ENCODE results near the gene ALPK3. TPM values are rescaled to one million over a fixed set of nuclear protein-coding genes. Genes with fewer than 3 reads are reported as not detected.

Gene ALPK3
- total and polyA plus RNA-seq, 2 donors, result 4.3 to 7.2 TPM

DNA sequence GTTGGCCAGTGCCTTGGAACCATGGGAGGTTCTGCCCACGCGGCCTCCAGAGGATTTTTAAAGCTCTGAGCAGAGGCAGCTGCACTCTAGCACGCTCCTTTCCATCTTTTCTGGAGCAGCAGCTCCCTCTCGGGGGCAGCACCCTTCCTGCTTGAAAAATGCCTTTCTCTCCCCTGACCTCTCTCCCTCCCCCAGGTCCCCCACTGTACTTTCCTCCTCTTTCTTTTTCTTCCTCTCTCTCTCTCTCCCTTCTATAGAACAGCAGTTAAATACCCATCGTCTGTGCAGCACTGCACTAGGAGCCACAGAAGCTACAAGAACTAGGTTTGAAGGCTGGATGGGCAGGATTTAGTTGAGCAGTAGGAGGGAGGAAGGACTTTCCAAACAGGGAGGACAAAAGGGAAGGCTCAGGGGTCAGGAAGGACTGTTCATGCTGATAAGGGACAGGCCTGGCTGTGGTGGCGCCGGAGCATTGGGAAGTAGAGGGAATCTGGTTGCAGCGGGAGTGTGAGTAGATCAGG lies 4.4 kb downstream of the ALPK3 start:
- Histone ChIP-seq H3K4me3 (ENCODE audit: low read depth, low read length) (no peak overlapping the region), H3K4me1 (ENCODE audit: insufficient read depth) (no peaks in the 10 kb centered on the region), H3K27ac (ENCODE audit: low read depth) (no peak overlapping the region), H3K36me3 (ENCODE audit: insufficient read depth) (no peaks in the 10 kb centered on the region)
- DNase-seq (ENCODE audit: extremely low spot score), result no peak
- WGBS, result 63% methylated on average over 8 of the region's 8 CpGs

GRCh38 chr15:84822653-84823281 lies 5.6 kb downstream of the ALPK3 start:
- H3K4me3 ChIP-seq (ENCODE audit: low read depth, low read length), result no peak overlapping the region
- no peaks in the 10 kb centered on the region for H3K4me1 ChIP-seq (ENCODE audit: insufficient read depth)
- no peak overlapping the region for H3K27ac ChIP-seq (ENCODE audit: low read depth)
- 57% methylated on average over 4 of the region's 4 CpGs for WGBS
- no peaks in the 10 kb centered on the region for H3K36me3 ChIP-seq (ENCODE audit: insufficient read depth)
- DNase-seq (ENCODE audit: extremely low spot score), result no peak

DNA sequence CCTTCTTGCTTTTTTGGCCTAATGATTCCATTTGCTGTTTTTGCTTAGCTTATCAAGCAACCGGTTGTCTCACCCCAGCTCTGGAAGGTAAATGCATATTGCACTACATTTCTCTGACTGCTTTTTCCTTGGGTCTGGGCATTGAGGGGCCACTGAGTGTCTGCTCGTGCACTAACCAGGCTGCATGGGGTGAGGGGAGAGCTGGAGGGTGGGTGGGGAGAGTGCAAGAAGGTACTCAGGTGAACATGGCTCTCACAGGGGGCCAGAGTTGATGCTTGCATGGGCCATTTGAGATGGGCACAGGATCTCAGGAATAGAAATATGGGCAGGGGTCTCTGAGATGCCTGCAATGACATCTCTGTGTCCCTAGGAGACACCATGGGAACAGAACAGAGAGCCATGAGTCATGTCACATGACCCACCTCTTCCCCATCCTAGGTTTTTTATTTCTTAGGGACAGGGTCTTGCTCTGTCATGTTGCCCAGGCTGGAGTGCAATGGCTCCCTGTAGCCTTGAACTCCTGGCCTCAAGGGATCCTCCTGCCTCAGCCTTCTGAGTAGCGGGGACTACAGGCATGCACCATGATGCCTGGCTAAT lies 6.2 kb downstream of the ALPK3 start:
- WGBS, result 77% methylated on average over 3 of the region's 3 CpGs
- Histone ChIP-seq H3K4me1 (ENCODE audit: insufficient read depth) (no peaks in the 10 kb centered on the region), H3K36me3 (ENCODE audit: insufficient read depth) (no peaks in the 10 kb centered on the region), H3K4me3 (ENCODE audit: low read depth, low read length) (no peak overlapping the region), H3K27ac (ENCODE audit: low read depth) (no peak overlapping the region)
- no peak for DNase-seq (ENCODE audit: extremely low spot score)

DNA sequence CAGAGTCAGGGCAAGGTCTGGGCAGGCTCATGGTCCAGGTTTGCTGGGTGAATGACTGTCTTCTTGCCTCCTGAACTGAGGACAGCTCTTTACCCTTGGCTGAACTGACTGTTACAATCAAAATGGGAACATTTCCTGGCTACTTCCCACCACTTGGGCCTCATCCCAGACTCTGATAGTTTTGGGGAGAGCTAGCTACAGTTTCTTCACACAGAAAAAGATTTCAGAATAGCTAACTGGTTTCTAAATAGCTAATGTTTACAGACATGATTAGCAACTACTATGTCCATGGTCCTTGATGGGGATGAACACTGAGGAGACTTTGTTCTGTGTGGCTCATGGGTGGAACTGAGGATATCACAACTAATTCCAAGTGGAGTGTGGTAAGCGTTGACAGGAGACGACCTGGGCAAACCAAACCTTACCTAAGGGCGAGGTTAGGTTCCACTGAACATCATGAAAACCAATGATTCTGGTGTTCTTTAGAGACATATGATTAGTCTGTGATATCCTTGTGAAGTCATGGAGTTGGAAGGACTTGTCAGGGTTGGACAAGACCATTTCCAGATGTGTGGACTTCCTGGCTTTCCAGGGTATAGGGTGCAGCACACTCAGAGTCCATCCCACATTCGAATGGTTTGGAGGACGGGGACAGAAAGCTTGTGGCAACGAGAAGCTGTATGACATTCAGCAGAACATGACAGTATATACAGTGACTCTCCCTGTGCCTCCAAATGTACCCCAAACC lies 7.3 kb downstream of the ALPK3 start:
- 81% methylated on average over 6 of the region's 6 CpGs for WGBS
- Histone ChIP-seq H3K36me3 (ENCODE audit: insufficient read depth) (no peaks in the 10 kb centered on the region), H3K4me3 (ENCODE audit: low read depth, low read length) (no peak overlapping the region), H3K4me1 (ENCODE audit: insufficient read depth) (no peaks in the 10 kb centered on the region), H3K27ac (ENCODE audit: low read depth) (no peak overlapping the region)
- DNase-seq (ENCODE audit: extremely low spot score), result peak; percentile 73

DNA sequence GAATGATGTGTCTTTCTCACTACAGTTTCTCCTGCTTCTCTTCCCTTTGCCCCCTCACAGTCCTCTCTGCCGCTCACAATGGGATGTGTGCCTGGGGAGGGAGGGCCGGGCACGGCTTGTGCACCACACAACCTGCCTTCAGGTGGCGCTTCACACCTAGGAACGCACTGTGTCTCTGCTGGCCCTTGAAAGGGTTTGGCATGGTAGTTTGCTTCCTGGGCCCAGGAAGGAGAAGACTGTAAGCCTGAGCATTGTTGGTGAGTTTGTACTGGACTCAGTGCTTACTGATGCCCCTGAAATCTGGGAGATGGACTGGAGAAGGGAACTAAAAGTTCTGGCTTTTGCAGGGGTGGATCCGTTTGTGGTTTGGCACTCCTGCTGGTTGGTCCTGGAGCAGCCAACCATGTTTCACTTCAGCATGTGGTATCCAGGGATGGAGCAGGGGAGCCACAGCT lies 9.2 kb downstream of the ALPK3 start:
- Histone ChIP-seq H3K36me3 (ENCODE audit: insufficient read depth) (no peaks in the 10 kb centered on the region), H3K4me3 (ENCODE audit: low read depth, low read length) (no peak overlapping the region), H3K27ac (ENCODE audit: low read depth) (no peak overlapping the region), H3K4me1 (ENCODE audit: insufficient read depth) (no peaks in the 10 kb centered on the region)
- WGBS, result 75% methylated on average over 6 of the region's 6 CpGs
- DNase-seq (ENCODE audit: extremely low spot score), result no peak

DNA sequence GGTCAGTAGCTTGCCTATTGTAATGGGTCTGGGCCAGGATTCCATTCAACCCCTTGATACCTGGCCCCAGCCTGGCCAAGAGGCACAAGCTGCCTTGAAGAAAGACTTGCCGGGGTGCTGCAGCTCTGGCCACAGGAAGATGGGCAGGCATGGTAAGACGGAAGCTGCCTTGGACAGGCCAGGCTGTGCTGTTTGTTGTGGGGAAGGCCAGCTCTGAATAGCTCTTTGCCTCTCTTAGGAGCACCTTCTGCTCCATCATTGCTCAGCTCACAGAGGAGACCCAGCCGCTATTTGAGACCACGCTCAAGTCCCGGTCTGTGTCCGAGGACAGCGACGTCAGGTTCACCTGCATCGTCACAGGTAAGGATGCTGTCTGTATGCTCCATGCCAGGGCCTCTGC lies 10.1 kb downstream of the ALPK3 start:
- Histone ChIP-seq H3K4me3 (ENCODE audit: low read depth, low read length) (no peak overlapping the region), H3K27ac (ENCODE audit: low read depth) (no peak overlapping the region), H3K4me1 (ENCODE audit: insufficient read depth) (no peaks in the 10 kb centered on the region), H3K36me3 (ENCODE audit: insufficient read depth) (no peaks in the 10 kb centered on the region)
- no peak for DNase-seq (ENCODE audit: extremely low spot score)
- 98% methylated on average over 9 of the region's 9 CpGs for WGBS

- 55% methylated on average over 14 of the region's 14 CpGs for WGBS
- H3K4me1 ChIP-seq (ENCODE audit: insufficient read depth), result no peaks in the 10 kb centered on the region
- no peak for DNase-seq (ENCODE audit: extremely low spot score)
- no peaks in the 10 kb centered on the region for H3K36me3 ChIP-seq (ENCODE audit: insufficient read depth)
- no peak overlapping the region for H3K27ac ChIP-seq (ENCODE audit: low read depth)
- H3K4me3 ChIP-seq (ENCODE audit: low read depth, low read length), result no peak overlapping the region
These were observed 11.1 kb downstream of the ALPK3 start for GRCh38 chr15:84828086-84828908.

DNA sequence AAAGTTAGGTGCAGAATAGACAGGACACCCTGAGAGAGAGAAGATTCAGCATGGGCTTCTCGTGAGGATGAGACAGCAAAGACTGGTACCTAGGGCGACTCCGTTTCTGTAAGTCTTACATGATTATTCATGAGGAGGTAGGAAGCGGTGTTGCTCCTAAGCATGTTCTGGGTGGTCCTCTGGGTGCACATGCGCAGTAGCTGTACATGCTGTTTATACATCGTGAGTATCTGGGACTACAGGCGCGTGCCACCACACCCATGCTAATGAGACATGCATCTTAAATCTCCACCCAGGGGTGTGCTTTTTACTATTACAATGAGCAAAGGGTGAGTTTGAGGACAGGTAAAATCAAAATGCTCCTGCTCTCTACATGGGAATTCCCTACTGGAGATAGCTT lies 12.3 kb downstream of the ALPK3 start:
- 93% methylated on average over 8 of the region's 8 CpGs for WGBS
- Histone ChIP-seq H3K36me3 (ENCODE audit: insufficient read depth) (no peaks in the 10 kb centered on the region), H3K4me3 (ENCODE audit: low read depth, low read length) (no peak overlapping the region), H3K4me1 (ENCODE audit: insufficient read depth) (no peaks in the 10 kb centered on the region), H3K27ac (ENCODE audit: low read depth) (no peak overlapping the region)
- DNase-seq (ENCODE audit: extremely low spot score), result no peak

DNA sequence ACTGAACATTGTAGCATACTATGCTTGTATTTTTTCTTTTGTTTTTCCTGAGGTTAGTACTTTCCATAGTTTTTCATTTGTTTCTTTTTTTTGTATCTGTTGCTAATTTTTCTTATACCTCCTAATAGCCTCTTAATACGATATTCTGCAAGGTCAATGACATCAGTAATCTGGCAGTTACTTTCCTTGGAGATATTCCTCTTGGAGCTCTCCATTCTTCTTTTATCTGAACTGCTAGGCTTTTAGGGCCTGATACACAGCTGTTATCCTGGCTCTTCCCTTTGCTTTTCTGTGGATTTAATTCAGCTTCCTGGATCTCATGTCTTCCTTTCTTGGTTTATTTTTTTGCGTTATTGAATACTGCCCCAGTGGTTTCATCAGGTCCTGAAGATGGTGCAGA lies 12.9 kb downstream of the ALPK3 start:
- no peak overlapping the region for H3K27ac ChIP-seq (ENCODE audit: low read depth)
- no peaks in the 10 kb centered on the region for H3K36me3 ChIP-seq (ENCODE audit: insufficient read depth)
- 49% methylated on average over 2 of the region's 2 CpGs for WGBS
- H3K4me3 ChIP-seq (ENCODE audit: low read depth, low read length), result no peak overlapping the region
- no peaks in the 10 kb centered on the region for H3K4me1 ChIP-seq (ENCODE audit: insufficient read depth)
- DNase-seq (ENCODE audit: extremely low spot score), result no peak

DNA sequence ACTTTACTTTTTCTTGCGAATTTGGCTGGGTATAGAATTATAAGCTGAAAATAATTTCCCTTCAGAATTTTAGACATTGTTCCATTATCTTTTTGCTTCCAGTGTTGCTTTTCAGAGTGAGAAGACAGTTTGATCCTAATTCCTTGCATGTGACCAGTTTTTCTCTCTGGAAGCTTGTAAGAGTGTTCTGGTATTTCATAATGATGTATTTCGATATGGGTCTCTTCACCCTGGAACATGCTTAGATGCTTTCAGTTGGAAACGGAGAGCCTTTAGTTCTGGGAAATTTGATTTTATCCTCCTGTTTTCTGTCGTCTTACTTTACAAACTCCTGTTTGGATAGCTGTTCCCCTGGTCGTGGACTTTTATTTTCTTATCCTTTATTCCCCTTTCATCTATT lies 13.9 kb downstream of the ALPK3 start:
- Histone ChIP-seq H3K27ac (ENCODE audit: low read depth) (no peak overlapping the region), H3K4me1 (ENCODE audit: insufficient read depth) (no peaks in the 10 kb centered on the region)
- WGBS, result 76% methylated on average over 5 of the region's 5 CpGs

GRCh38 chr15:84831613-84832012 lies 14.5 kb downstream of the ALPK3 start:
- Histone ChIP-seq H3K4me3 (ENCODE audit: low read depth, low read length) (no peak overlapping the region), H3K27ac (ENCODE audit: low read depth) (no peak overlapping the region), H3K36me3 (ENCODE audit: insufficient read depth) (no peaks in the 10 kb centered on the region), H3K4me1 (ENCODE audit: insufficient read depth) (no peaks in the 10 kb centered on the region)
- DNase-seq (ENCODE audit: extremely low spot score), result no peak
- 69% methylated on average over 2 of the region's 2 CpGs for WGBS

More for the DNA sequence above, 13.9 kb downstream of the ALPK3 start:
- no peak for DNase-seq (ENCODE audit: extremely low spot score)
- Histone ChIP-seq H3K4me3 (ENCODE audit: low read depth, low read length) (no peak overlapping the region), H3K36me3 (ENCODE audit: insufficient read depth) (no peaks in the 10 kb centered on the region)

DNA sequence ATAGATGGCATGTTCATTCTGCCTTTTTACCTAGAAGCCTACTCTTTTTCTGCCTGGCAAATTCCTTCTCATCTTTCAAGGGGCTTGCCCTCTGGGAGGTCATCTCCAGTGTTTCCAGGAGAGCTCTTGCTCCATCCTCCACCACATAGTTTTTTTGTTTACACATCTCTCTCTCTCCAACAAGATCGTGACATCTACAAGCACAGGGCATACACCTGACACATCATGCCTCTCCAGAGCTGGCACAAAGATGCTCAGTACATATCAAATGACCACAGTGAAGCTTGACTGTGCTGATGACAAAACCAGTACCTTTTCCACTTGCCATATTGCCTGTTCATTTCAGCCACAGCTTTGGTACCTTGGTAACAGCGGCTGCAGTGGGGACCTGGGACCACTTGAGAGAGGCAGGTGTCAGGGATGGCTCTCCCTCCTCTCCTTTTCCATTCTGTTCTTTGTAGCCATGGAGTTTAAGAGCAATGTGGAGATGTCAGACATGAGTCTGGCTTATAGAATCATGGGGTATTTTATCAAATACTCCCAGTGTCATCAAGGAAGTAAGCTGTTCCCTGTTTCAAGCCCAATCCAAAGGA lies 15.4 kb downstream of the ALPK3 start:
- WGBS, result 90% methylated on average over 2 of the region's 2 CpGs
- Histone ChIP-seq H3K36me3 (ENCODE audit: insufficient read depth) (no peaks in the 10 kb centered on the region), H3K4me1 (ENCODE audit: insufficient read depth) (no peaks in the 10 kb centered on the region), H3K27ac (ENCODE audit: low read depth) (no peak overlapping the region), H3K4me3 (ENCODE audit: low read depth, low read length) (no peak overlapping the region)
- no peak for DNase-seq (ENCODE audit: extremely low spot score)

All from urinary bladder (tissue), 4 donors.